ENCODE measurements around the gene CAVIN2.

Gene CAVIN2

GRCh38 chr2:191846515-191847476 is at the start of gene CAVIN2:
Gene CAVIN2, minus strand, starts transcription at chr2:191847088. Its CDS starts 163 bp downstream, at chr2:191846925.
- peak; percentile 87 for DNase-seq (ENCODE audit: low read depth, low spot score)

- no peak for DNase-seq (ENCODE audit: low read depth, low spot score)
Measured at GRCh38 chr2:191895743-191896142, 48.9 kb upstream of the CAVIN2 start.

- no peak for DNase-seq (ENCODE audit: low read depth, low spot score)
Measured at GRCh38 chr2:191895195-191895594, 48.3 kb upstream of the CAVIN2 start.

- DNase-seq (ENCODE audit: low read depth, low spot score): no peak
Measured at GRCh38 chr2:191894681-191895147, 47.8 kb upstream of the CAVIN2 start.

- DNase-seq (ENCODE audit: low read depth, low spot score): no peak
Measured at GRCh38 chr2:191892391-191892790, 45.5 kb upstream of the CAVIN2 start.

- DNase-seq (ENCODE audit: low read depth, low spot score): no peak
Measured at GRCh38 chr2:191891656-191892055, 44.8 kb upstream of the CAVIN2 start.

- DNase-seq (ENCODE audit: low read depth, low spot score): no peak
Measured at GRCh38 chr2:191889931-191890330, 43.0 kb upstream of the CAVIN2 start.

- DNase-seq (ENCODE audit: low read depth, low spot score): no peak
Measured at GRCh38 chr2:191888400-191889166, 41.7 kb upstream of the CAVIN2 start.

- DNase-seq (ENCODE audit: low read depth, low spot score): no peak
Measured at GRCh38 chr2:191885650-191886049, 38.8 kb upstream of the CAVIN2 start.

- no peak for DNase-seq (ENCODE audit: low read depth, low spot score)
Measured at GRCh38 chr2:191885098-191885497, 38.2 kb upstream of the CAVIN2 start.

- no peak for DNase-seq (ENCODE audit: low read depth, low spot score)
Measured at GRCh38 chr2:191881982-191882816, 35.3 kb upstream of the CAVIN2 start.

GRCh38 chr2:191878548-191879279 is 31.8 kb upstream of the CAVIN2 start:
- no peak for DNase-seq (ENCODE audit: low read depth, low spot score)

GRCh38 chr2:191877875-191878274 is 31.0 kb upstream of the CAVIN2 start:
- no peak for DNase-seq (ENCODE audit: low read depth, low spot score)

GRCh38 chr2:191875859-191876258 is 29.0 kb upstream of the CAVIN2 start:
- no peak for DNase-seq (ENCODE audit: low read depth, low spot score)

- DNase-seq (ENCODE audit: low read depth, low spot score): no peak
Measured at GRCh38 chr2:191870744-191871143, 23.9 kb upstream of the CAVIN2 start.

- DNase-seq (ENCODE audit: low read depth, low spot score): no peak
Measured at GRCh38 chr2:191869781-191870180, 22.9 kb upstream of the CAVIN2 start.

- no peak for DNase-seq (ENCODE audit: low read depth, low spot score)
Measured at GRCh38 chr2:191869178-191869577, 22.3 kb upstream of the CAVIN2 start.

- no peak for DNase-seq (ENCODE audit: low read depth, low spot score)
Measured at GRCh38 chr2:191867507-191867847, 20.6 kb upstream of the CAVIN2 start.

- peak; percentile 79 for DNase-seq (ENCODE audit: low read depth, low spot score)
Measured at GRCh38 chr2:191866675-191867506, 20.0 kb upstream of the CAVIN2 start.

GRCh38 chr2:191866195-191866594 is 19.3 kb upstream of the CAVIN2 start:
- no peak for DNase-seq (ENCODE audit: low read depth, low spot score)
